GM19193 (cell line): ENCODE results near the gene INSRR.

Experiments
- POLR2A ChIP-seq: IDR thresholded peaks from 4 replicates; pipeline ENCODE4 v1.6.1; 2011; ENCODE audit not compliant: insufficient read depth, insufficient read length; ENCODE audit errors: extremely low read depth

The INSRR gene

GRCh38 chr1:156865258-156865657, 6.3 kb upstream of the INSRR start:
- no peak for TF ChIP-seq POLR2A

GRCh38 chr1:156864796-156865195, 5.9 kb upstream of the INSRR start:
- no peak for TF ChIP-seq POLR2A

GRCh38 chr1:156863631-156864030, 4.7 kb upstream of the INSRR start:
- no peak for TF ChIP-seq POLR2A

GRCh38 chr1:156862997-156863599, 4.2 kb upstream of the INSRR start:
- TF ChIP-seq POLR2A = no peak

- TF ChIP-seq POLR2A = no peak
Observed at GRCh38 chr1:156862584-156862983, 3.7 kb upstream of the INSRR start.

- no peak for TF ChIP-seq POLR2A
Observed at GRCh38 chr1:156860628-156861423, 1.9 kb upstream of the INSRR start, which contains the start of gene NTRK1. Gene NTRK1 (plus strand): TSS chr1:156860865. CDS start chr1:156860935, 70 bp downstream.

- TF ChIP-seq POLR2A = no peak
Observed at GRCh38 chr1:156860113-156860627, 1.3 kb upstream of the INSRR start.

- no peak for TF ChIP-seq POLR2A
Observed at GRCh38 chr1:156859523-156860112, 701 bp upstream of the INSRR start.

GRCh38 chr1:156858555-156858956, 361 bp downstream of the INSRR start:
- no peak for TF ChIP-seq POLR2A

GRCh38 chr1:156857532-156857931, 1.4 kb downstream of the INSRR start:
- no peak for TF ChIP-seq POLR2A

GRCh38 chr1:156856282-156856785, 2.6 kb downstream of the INSRR start:
- TF ChIP-seq POLR2A = no peak

- TF ChIP-seq POLR2A = no peak
Observed at GRCh38 chr1:156854634-156855033, 4.3 kb downstream of the INSRR start.

GRCh38 chr1:156853761-156854160, 5.2 kb downstream of the INSRR start:
- no peak for TF ChIP-seq POLR2A

- TF ChIP-seq POLR2A = no peak
Observed at GRCh38 chr1:156852418-156852874, 6.5 kb downstream of the INSRR start.

- TF ChIP-seq POLR2A = no peak
Observed at GRCh38 chr1:156851779-156852417, 7.0 kb downstream of the INSRR start.

- no peak for TF ChIP-seq POLR2A
Observed at GRCh38 chr1:156849151-156849496, 9.8 kb downstream of the INSRR start.
